ENCODE measurements around the gene ABL1.

ABL1 gene

DNA sequence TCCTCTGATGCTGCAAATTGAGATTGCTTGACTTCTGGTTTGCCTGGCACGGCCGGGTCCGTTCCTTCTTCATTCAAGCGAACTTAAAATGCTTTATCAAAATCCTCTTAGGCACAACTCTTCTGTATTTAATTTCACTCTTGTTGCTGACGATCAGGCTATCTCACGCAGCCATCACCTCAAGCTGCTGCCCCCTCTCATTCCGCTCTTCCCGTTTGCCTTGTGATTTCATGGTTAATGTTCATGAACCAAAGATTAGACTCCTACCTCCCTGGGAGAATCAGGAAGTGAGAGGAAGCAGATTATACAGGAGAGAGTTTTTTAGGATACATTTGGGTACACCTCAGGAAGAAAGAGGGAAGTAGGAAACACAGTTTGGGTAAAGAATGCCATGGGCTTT is 38.9 kb downstream of the ABL1 start:
- Histone ChIP-seq H3K9me3 (ENCODE audit: insufficient read depth, low read length) (no peaks in the 10 kb centered on the region), H3K36me3 (ENCODE audit: low read length) (no peaks in the 10 kb centered on the region), H2AFZ (ENCODE audit: low read depth, low read length, severe bottlenecking) (no peak overlapping the region), H3K9ac (ENCODE audit: low read length) (no peak overlapping the region), H3K27me3 (ENCODE audit: low read length) (no peaks in the 10 kb centered on the region), H4K20me1 (ENCODE audit: low read depth, low read length) (no peaks in the 10 kb centered on the region), H3K9me2 (replicated peaks; ENCODE audit: insufficient read depth, low read length) (no peaks in the 10 kb centered on the region), H3K27ac (ENCODE audit: low read depth, low read length) (no peak overlapping the region), H3F3A (ENCODE audit: insufficient read depth) (no peaks in the 10 kb centered on the region), H3K4me2 (ENCODE audit: low read depth, low read length, poor library complexity, severe bottlenecking) (no peak overlapping the region), H3K4me3 (ENCODE audit: insufficient read depth, low read length, poor library complexity, severe bottlenecking) (no peak overlapping the region), H3K79me2 (ENCODE audit: insufficient read depth, low read length) (no peaks in the 10 kb centered on the region)
- TF ChIP-seq, protein P1, sequence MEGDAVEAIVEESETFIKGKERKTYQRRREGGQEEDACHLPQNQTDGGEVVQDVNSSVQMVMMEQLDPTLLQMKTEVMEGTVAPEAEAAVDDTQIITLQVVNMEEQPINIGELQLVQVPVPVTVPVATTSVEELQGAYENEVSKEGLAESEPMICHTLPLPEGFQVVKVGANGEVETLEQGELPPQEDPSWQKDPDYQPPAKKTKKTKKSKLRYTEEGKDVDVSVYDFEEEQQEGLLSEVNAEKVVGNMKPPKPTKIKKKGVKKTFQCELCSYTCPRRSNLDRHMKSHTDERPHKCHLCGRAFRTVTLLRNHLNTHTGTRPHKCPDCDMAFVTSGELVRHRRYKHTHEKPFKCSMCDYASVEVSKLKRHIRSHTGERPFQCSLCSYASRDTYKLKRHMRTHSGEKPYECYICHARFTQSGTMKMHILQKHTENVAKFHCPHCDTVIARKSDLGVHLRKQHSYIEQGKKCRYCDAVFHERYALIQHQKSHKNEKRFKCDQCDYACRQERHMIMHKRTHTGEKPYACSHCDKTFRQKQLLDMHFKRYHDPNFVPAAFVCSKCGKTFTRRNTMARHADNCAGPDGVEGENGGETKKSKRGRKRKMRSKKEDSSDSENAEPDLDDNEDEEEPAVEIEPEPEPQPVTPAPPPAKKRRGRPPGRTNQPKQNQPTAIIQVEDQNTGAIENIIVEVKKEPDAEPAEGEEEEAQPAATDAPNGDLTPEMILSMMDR (IDR thresholded peaks at IDR 0.05; ENCODE audit: insufficient read depth, low read length, poor library complexity, severe bottlenecking): no peak
- TF ChIP-seq EZH2phosphoT487 (conservative IDR thresholded peaks at IDR 0.05; ENCODE audit: low read length): no peak

DNA sequence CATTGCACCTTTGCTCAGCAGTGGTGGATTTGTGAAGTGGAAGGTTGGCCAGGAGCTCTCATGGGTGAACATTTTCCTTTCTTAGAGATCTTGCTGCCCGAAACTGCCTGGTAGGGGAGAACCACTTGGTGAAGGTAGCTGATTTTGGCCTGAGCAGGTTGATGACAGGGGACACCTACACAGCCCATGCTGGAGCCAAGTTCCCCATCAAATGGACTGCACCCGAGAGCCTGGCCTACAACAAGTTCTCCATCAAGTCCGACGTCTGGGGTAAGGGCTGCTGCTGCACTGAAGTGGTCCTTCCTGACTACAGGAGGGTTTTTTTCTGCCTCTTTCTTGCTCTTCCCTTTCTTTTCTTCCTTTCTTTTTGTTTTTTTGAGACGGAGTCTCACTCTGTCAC is 39.7 kb downstream of the ABL1 start:
- H3K36me3 ChIP-seq (ENCODE audit: low read length): no peaks in the 10 kb centered on the region
- no peak overlapping the region for H3K27ac ChIP-seq (ENCODE audit: low read depth, low read length)
- no peak overlapping the region for H3K9ac ChIP-seq (ENCODE audit: low read length)
- no peaks in the 10 kb centered on the region for H3F3A ChIP-seq (ENCODE audit: insufficient read depth)
- no peaks in the 10 kb centered on the region for H3K9me3 ChIP-seq (ENCODE audit: insufficient read depth, low read length)
- no peaks in the 10 kb centered on the region for H3K79me2 ChIP-seq (ENCODE audit: insufficient read depth, low read length)
- H2AFZ ChIP-seq (ENCODE audit: low read depth, low read length, severe bottlenecking): no peak overlapping the region
- no peak overlapping the region for H3K4me2 ChIP-seq (ENCODE audit: low read depth, low read length, poor library complexity, severe bottlenecking)
- H3K4me3 ChIP-seq (ENCODE audit: insufficient read depth, low read length, poor library complexity, severe bottlenecking): no peak overlapping the region
- H3K27me3 ChIP-seq (ENCODE audit: low read length): no peaks in the 10 kb centered on the region
- H4K20me1 ChIP-seq (ENCODE audit: low read depth, low read length): no peaks in the 10 kb centered on the region
- TF ChIP-seq EZH2phosphoT487 (conservative IDR thresholded peaks at IDR 0.05; ENCODE audit: low read length): no peak
- TF ChIP-seq, protein P1 (IDR thresholded peaks at IDR 0.05; ENCODE audit: insufficient read depth, low read length, poor library complexity, severe bottlenecking): no peak
- H3K9me2 ChIP-seq (replicated peaks; ENCODE audit: insufficient read depth, low read length): no peaks in the 10 kb centered on the region

DNA sequence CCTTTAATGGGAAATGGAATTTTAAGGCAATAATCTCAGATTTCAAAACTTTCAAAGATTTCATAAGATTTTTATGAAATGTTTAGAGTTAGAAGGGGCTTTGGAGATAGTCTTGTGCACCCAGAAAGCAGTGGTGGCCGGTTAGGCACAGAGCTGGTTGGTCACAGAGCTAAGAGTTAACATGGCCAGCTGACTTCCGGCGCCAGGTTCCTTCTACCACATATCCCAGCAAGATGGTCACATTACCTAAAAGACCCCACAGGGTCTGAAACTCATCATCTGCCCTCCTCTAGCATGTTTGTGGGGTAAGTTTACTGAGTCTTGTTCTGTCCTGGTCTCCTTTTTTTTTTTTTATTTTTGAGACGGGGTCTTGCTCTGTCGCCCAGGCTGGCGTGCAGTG is 42.2 kb downstream of the ABL1 start:
- H3K9me2 ChIP-seq (replicated peaks; ENCODE audit: insufficient read depth, low read length): no peaks in the 10 kb centered on the region
- no peaks in the 10 kb centered on the region for H3K9me3 ChIP-seq (ENCODE audit: insufficient read depth, low read length)
- H3K4me3 ChIP-seq (ENCODE audit: insufficient read depth, low read length, poor library complexity, severe bottlenecking): no peak overlapping the region
- H4K20me1 ChIP-seq (ENCODE audit: low read depth, low read length): no peaks in the 10 kb centered on the region
- no peaks in the 10 kb centered on the region for H3K36me3 ChIP-seq (ENCODE audit: low read length)
- TF ChIP-seq, protein P1 (IDR thresholded peaks at IDR 0.05; ENCODE audit: insufficient read depth, low read length, poor library complexity, severe bottlenecking): no peak
- no peak for TF ChIP-seq EZH2phosphoT487 (conservative IDR thresholded peaks at IDR 0.05; ENCODE audit: low read length)
- no peaks in the 10 kb centered on the region for H3F3A ChIP-seq (ENCODE audit: insufficient read depth)
- no peak overlapping the region for H3K9ac ChIP-seq (ENCODE audit: low read length)
- H3K27ac ChIP-seq (ENCODE audit: low read depth, low read length): no peak overlapping the region
- no peak overlapping the region for H3K4me2 ChIP-seq (ENCODE audit: low read depth, low read length, poor library complexity, severe bottlenecking)
- no peaks in the 10 kb centered on the region for H3K79me2 ChIP-seq (ENCODE audit: insufficient read depth, low read length)
- no peak overlapping the region for H2AFZ ChIP-seq (ENCODE audit: low read depth, low read length, severe bottlenecking)
- no peaks in the 10 kb centered on the region for H3K27me3 ChIP-seq (ENCODE audit: low read length)

Data from SU-DHL-6 (cell line).